SK-N-SH (cell line): ENCODE results near the gene RAB1A. TPM values are rescaled to one million over a fixed set of nuclear protein-coding genes. Genes with fewer than 3 reads are reported as not detected.

Source experiments
- CTCF ChIA-PET: fragments of 300-600, 350-600 bp; formaldehyde crosslinking; extraction: SDS; loops from one replicate; lab custom pipeline; 2021; lab: Yijun Ruan, JAX
- POLR2A ChIA-PET: fragments of 350-600 bp; sonication (Branson Sonifier 250); formaldehyde crosslinking; extraction: SDS; loops from one replicate; lab custom pipeline; 2020; ENCODE audit warnings: antibody characterized with exemption, inconsistent platforms; lab: Yijun Ruan, JAX
- DNase-seq: peaks from one replicate; pipeline ENCODE4 v3.0.0; 2012
- H2AFZ ChIP-seq: fragments of 200-600 bp; sonication (generic); 2 replicates; pipeline ENCODE4 v1.8.1; 2016; ENCODE audit warnings: antibody characterized with exemption, mild to moderate bottlenecking, low read depth
- H3F3A ChIP-seq: fragments of 200-600 bp; sonication (generic); replicated peaks from 2 replicates; pipeline ENCODE3; 2016; ENCODE audit warnings: antibody characterized with exemption, mild to moderate bottlenecking; ENCODE audit not compliant: insufficient read depth
- H3K27ac ChIP-seq, 2 experiments: fragments of 200-500 bp in 1 of 2; fragments of 200-600 bp in 1 of 2; sonication (Bioruptor generic) in 1 of 2; sonication (generic), shearing (Covaris generic) in 1 of 2; 2 replicates each; pipeline versions ENCODE4 v1.5.1 to v1.6.1; 2014 to 2016; ENCODE audit warnings: low read depth in 2 of 2, inconsistent platforms in 1 of 2, low read length in 1 of 2, mild to moderate bottlenecking in 1 of 2, mixed read lengths in 1 of 2
- H3K27me3 ChIP-seq: fragments of 200-600 bp; sonication (generic), shearing (Covaris generic); 2 replicates; pipeline ENCODE4 v1.6.1; 2016; ENCODE audit warnings: mixed run types; ENCODE audit not compliant: insufficient read depth
- H3K36me3 ChIP-seq, 2 experiments: fragments of 200-500 bp in 1 of 2; fragments of 200-600 bp in 1 of 2; sonication (Bioruptor generic) in 1 of 2; sonication (generic) in 1 of 2; replicated peaks in 1 of 2; 2 replicates each; pipeline versions ENCODE3 to v1.5.1; 2014 to 2016; ENCODE audit warnings: low read length in 1 of 2, mild to moderate bottlenecking in 1 of 2; ENCODE audit not compliant: insufficient read depth in 2 of 2, control insufficient read depth in 1 of 2
- H3K4me1 ChIP-seq, 2 experiments: fragments of 200-500 bp in 1 of 2; fragments of 200-600 bp in 1 of 2; sonication (Bioruptor generic) in 1 of 2; sonication (generic), shearing (Covaris generic) in 1 of 2; 2 replicates each; pipeline versions ENCODE4 v1.5.1 to v1.6.1; 2014 to 2016; ENCODE audit warnings: low read depth in 1 of 2, low read length in 1 of 2, mixed run types in 1 of 2; ENCODE audit not compliant: insufficient read depth in 2 of 2, control insufficient read depth in 1 of 2
- H3K4me2 ChIP-seq: fragments of 200-600 bp; sonication (generic), shearing (Covaris generic); 2 replicates; pipeline ENCODE4 v1.6.1; 2017; ENCODE audit warnings: mixed run types
- H3K4me3 ChIP-seq, 2 experiments: fragments of 200-500 bp in 1 of 2; fragments of 200-600 bp in 1 of 2; sonication (Bioruptor generic) in 1 of 2; sonication (generic), shearing (Covaris generic) in 1 of 2; 2 replicates each; pipeline versions ENCODE4 v1.5.1 to v1.8.1; 2014 to 2016; ENCODE audit warnings: low read depth in 2 of 2, inconsistent platforms in 1 of 2, low read length in 1 of 2, mild to moderate bottlenecking in 1 of 2, mixed read lengths in 1 of 2, moderate library complexity in 1 of 2
- H3K79me2 ChIP-seq: fragments of 200-600 bp; sonication (generic); 2 replicates; pipeline ENCODE4 v1.8.1; 2017; ENCODE audit warnings: mild to moderate bottlenecking; ENCODE audit not compliant: insufficient read depth
- H3K9ac ChIP-seq: fragments of 200-600 bp; sonication (generic); 2 replicates; pipeline ENCODE4 v1.6.1; 2017; ENCODE audit warnings: mixed run types
- H3K9me2 ChIP-seq: fragments of 200-600 bp; sonication (generic); 2 replicates; pipeline ENCODE4 v1.6.1; 2017; ENCODE audit warnings: mixed run types
- H3K9me3 ChIP-seq: fragments of 200-600 bp; sonication (generic); 2 replicates; pipeline ENCODE4 v1.6.1; 2017; ENCODE audit warnings: mixed run types, mild to moderate bottlenecking, moderate library complexity
- H4K20me1 ChIP-seq: fragments of 200-600 bp; sonication (generic); 2 replicates; pipeline ENCODE4 v1.6.1; 2017; ENCODE audit warnings: mild to moderate bottlenecking, mixed run types; ENCODE audit not compliant: insufficient read depth
- EZH2phosphoT487 ChIP-seq: fragments of 200-600 bp; sonication (generic); IDR thresholded peaks from 2 replicates; pipeline ENCODE4 v1.6.1; 2017; ENCODE audit warnings: low read depth, mixed run types, mild to moderate bottlenecking, antibody characterized with exemption, moderate library complexity, borderline replicate concordance
- FOXM1 ChIP-seq: IDR thresholded peaks from 2 replicates; pipeline ENCODE4 v1.4.0; 2012; ENCODE audit warnings: low read depth, mild to moderate bottlenecking
- GATA2 ChIP-seq: sonication (generic); formaldehyde crosslinking; IDR thresholded peaks from 2 replicates; pipeline ENCODE4 v1.5.0; 2020; ENCODE audit warnings: mild to moderate bottlenecking, missing genetic modification reagents
- RFX5 ChIP-seq: IDR thresholded peaks from 2 replicates; pipeline ENCODE4 v1.6.1; 2012; ENCODE audit warnings: mild to moderate bottlenecking, improper control_type of control experiment, low read length
- TAF1 ChIP-seq: IDR thresholded peaks from 2 replicates; pipeline ENCODE4 v1.6.1; 2012; ENCODE audit warnings: low read depth, mild to moderate bottlenecking, low read length, moderate library complexity, borderline replicate concordance
- TEAD4 ChIP-seq: IDR thresholded peaks from 2 replicates; pipeline ENCODE4 v1.4.0; 2012; ENCODE audit warnings: mild to moderate bottlenecking, borderline replicate concordance; ENCODE audit not compliant: insufficient read depth
- YY1 ChIP-seq: IDR thresholded peaks from 2 replicates; pipeline ENCODE4 v1.4.0; 2012; ENCODE audit warnings: low read depth, mild to moderate bottlenecking
- WGBS: methylation state at CpG from one replicate; pipeline ENCODE4 v1.1.6; 2017; ENCODE audit warnings: low lambda C conversion rate; 5-methylcytosine and 5-hydroxymethylcytosine counted together
- polyA plus RNA-seq, 3 experiments: library from polyadenylated mRNA; depleted of rRNA; stranded (reverse); fragments of >200 nt; gene quantifications; 2 replicates each; pipeline ENCODE4 v1.2.3, GENCODE V29; 2012
- TF ChIP-seq, protein P1 (sequence below): IDR thresholded peaks from 2 replicates; pipeline ENCODE4 v1.4.0; 2012; ENCODE audit warnings: low read depth, borderline replicate concordance
- TF ChIP-seq, protein P2 (sequence below): fragments of 150-350 bp; IDR thresholded peaks from 2 replicates; pipeline ENCODE4 v1.6.1; 2017; ENCODE audit warnings: antibody characterized with exemption, low read length, low read depth, borderline replicate concordance
- TF ChIP-seq, protein P3 (sequence below): fragments of 200-600 bp; sonication (generic); IDR thresholded peaks from 2 replicates; pipeline ENCODE4 v1.6.1; 2017; ENCODE audit warnings: antibody characterized with exemption, mild to moderate bottlenecking, moderate library complexity
- TF ChIP-seq, protein P4 (sequence below): IDR thresholded peaks from 2 replicates; pipeline ENCODE4 v1.6.1; 2012; ENCODE audit warnings: mild to moderate bottlenecking, low read depth, low read length, moderate library complexity

RAB1A gene
- polyA plus RNA-seq, 1 of the 3 experiments (the other 2 are of a cell fraction), result 113 TPM

DNA sequence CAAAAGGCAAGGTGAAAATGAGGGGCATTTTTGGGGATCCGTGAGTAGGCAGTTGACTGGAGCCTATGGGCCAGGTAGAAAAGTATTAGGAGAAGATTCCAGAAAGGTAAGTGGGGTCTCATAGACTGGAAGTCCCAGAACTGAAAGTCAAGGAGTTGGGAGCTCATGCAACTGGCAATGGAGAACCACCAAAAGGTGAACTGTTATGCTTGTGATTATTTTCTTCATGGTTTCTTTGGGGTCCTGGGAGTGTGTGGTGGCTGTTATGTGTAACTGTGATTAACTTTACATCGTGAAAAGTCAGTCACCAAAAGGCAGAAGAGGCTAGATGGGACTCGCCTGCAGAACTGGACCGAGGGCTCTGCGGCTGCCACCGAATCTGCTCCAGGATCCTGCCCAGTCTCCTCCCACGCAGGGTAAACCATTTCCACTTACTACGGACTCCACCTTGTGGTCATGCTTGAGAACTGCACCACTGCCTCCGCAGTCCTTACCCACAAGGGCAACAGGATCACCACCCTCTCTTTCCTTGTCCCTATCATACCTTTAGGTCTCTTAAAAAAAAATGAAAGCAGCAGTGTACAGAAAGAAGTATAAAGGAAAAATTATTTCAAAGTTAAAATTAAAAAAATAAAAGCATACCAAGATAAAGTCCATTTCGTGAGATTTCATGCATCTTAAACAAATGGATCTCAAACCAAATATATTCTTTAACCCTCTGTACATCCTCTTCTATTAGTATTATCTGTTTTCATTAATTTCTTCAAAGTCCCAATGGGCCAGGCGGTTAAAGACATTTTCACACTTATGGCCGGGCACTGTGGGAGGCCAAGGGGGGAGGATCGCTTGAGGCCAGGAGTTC, 89.3 kb downstream of the RAB1A start (continued):
- TF ChIP-seq, protein P1, sequence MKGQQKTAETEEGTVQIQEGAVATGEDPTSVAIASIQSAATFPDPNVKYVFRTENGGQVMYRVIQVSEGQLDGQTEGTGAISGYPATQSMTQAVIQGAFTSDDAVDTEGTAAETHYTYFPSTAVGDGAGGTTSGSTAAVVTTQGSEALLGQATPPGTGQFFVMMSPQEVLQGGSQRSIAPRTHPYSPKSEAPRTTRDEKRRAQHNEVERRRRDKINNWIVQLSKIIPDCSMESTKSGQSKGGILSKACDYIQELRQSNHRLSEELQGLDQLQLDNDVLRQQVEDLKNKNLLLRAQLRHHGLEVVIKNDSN, result no peak
- TF ChIP-seq, all 33 proteins: peak for 4

DNA sequence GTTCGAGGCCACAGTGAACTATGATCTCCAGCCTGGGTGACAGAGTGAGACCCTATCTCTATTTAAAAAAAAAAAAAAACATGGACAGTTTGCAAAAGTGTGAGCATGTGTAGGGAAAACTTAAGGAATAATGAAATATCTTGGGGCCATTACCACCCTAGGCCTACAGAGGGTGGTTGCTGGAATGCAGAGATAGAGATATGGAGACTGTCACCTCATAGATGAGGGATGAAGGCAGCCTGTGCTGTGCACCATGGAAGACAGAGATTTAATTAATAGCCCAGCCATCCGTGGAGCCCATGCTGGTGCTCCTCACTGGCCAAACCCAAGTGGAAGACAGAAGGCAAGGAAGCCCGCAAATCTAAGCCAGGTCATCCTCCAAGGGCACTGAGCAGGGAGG, 90.3 kb downstream of the RAB1A start:
- no peaks in the 10 kb centered on the region for H3K36me3 ChIP-seq
- H3K27ac ChIP-seq, result no peak overlapping the region
- H3K4me1 ChIP-seq, result no peaks in the 10 kb centered on the region
- DNase-seq, result no peak
- H3K79me2 ChIP-seq, result no peaks in the 10 kb centered on the region
- no peak overlapping the region for H3K4me3 ChIP-seq
- H3F3A ChIP-seq, result no peaks in the 10 kb centered on the region
- no peaks in the 10 kb centered on the region for H3K9me3 ChIP-seq
- 74% methylated on average over 3 of the region's 3 CpGs for WGBS
- H4K20me1 ChIP-seq, result no peaks in the 10 kb centered on the region
- no peak overlapping the region for H3K4me2 ChIP-seq
- ChIA-PET CTCF (interaction anchor here (0.9 to 13.1 kb wide), 9 partner anchors 14 to 133 kb away, joined by 3 to 130 read pairs (median 6); no protein-coding TSS in a partner anchor), POLR2A (no interaction called here)
- no peaks in the 10 kb centered on the region for H3K9me2 ChIP-seq
- TF ChIP-seq, protein P2, sequence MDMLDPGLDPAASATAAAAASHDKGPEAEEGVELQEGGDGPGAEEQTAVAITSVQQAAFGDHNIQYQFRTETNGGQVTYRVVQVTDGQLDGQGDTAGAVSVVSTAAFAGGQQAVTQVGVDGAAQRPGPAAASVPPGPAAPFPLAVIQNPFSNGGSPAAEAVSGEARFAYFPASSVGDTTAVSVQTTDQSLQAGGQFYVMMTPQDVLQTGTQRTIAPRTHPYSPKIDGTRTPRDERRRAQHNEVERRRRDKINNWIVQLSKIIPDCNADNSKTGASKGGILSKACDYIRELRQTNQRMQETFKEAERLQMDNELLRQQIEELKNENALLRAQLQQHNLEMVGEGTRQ, result no peak
- TF ChIP-seq FOXM1 (no peak), TEAD4 (no peak), YY1 (no peak), GATA2 (CRISPR knock-in tag) (no peak)
- TF ChIP-seq, protein P3, sequence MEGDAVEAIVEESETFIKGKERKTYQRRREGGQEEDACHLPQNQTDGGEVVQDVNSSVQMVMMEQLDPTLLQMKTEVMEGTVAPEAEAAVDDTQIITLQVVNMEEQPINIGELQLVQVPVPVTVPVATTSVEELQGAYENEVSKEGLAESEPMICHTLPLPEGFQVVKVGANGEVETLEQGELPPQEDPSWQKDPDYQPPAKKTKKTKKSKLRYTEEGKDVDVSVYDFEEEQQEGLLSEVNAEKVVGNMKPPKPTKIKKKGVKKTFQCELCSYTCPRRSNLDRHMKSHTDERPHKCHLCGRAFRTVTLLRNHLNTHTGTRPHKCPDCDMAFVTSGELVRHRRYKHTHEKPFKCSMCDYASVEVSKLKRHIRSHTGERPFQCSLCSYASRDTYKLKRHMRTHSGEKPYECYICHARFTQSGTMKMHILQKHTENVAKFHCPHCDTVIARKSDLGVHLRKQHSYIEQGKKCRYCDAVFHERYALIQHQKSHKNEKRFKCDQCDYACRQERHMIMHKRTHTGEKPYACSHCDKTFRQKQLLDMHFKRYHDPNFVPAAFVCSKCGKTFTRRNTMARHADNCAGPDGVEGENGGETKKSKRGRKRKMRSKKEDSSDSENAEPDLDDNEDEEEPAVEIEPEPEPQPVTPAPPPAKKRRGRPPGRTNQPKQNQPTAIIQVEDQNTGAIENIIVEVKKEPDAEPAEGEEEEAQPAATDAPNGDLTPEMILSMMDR, result no peak
- no peak overlapping the region for H2AFZ ChIP-seq
- H3K27me3 ChIP-seq, result no peaks in the 10 kb centered on the region
- H3K9ac ChIP-seq, result no peak overlapping the region

DNA sequence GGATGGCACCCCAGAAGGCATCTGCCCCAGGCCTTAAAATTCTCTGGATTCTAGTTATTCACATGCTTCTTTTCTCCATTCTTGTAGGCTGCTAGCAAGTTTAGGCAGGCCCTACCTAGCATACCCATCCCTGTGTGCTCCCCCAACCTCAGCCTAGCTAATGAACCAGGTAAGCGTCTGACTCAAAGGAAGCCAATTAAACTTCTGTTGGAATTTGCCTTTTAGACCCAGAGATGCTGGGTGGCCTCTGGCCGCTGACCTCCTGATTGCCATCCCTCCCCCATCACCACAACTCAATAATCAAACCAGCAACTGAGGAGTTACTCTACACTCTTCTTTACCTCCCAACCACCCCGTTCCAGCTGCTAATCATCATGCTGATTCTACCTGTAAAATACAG, 92.7 kb downstream of the RAB1A start:
- H4K20me1 ChIP-seq, result no peaks in the 10 kb centered on the region
- no peaks in the 10 kb centered on the region for H3F3A ChIP-seq
- no peak overlapping the region for H3K4me3 ChIP-seq
- H3K4me1 ChIP-seq, result no peaks in the 10 kb centered on the region
- H3K9me2 ChIP-seq, result no peaks in the 10 kb centered on the region
- ChIA-PET POLR2A (interaction anchor here (0.7 kb wide), 1 partner anchor 45 kb away, joined by 4 read pairs; no protein-coding TSS in a partner anchor), CTCF (interaction anchor here (0.7 to 13.1 kb wide), 4 partner anchors 42 to 228 kb away, joined by 3 to 130 read pairs (median 4); no protein-coding TSS in a partner anchor)
- no peak overlapping the region for H2AFZ ChIP-seq
- H3K4me2 ChIP-seq, result no peak overlapping the region
- no peak overlapping the region for H3K9ac ChIP-seq
- no peaks in the 10 kb centered on the region for H3K36me3 ChIP-seq
- no peak overlapping the region for H3K27ac ChIP-seq
- DNase-seq, result no peak
- no peaks in the 10 kb centered on the region for H3K79me2 ChIP-seq
- H3K27me3 ChIP-seq, result no peaks in the 10 kb centered on the region
- H3K9me3 ChIP-seq, result no peaks in the 10 kb centered on the region
- 89% methylated on average over 3 of the region's 3 CpGs for WGBS
- no peak for TF ChIP-seq TEAD4
- TF ChIP-seq RFX5, result no peak
- TF ChIP-seq, protein P4, sequence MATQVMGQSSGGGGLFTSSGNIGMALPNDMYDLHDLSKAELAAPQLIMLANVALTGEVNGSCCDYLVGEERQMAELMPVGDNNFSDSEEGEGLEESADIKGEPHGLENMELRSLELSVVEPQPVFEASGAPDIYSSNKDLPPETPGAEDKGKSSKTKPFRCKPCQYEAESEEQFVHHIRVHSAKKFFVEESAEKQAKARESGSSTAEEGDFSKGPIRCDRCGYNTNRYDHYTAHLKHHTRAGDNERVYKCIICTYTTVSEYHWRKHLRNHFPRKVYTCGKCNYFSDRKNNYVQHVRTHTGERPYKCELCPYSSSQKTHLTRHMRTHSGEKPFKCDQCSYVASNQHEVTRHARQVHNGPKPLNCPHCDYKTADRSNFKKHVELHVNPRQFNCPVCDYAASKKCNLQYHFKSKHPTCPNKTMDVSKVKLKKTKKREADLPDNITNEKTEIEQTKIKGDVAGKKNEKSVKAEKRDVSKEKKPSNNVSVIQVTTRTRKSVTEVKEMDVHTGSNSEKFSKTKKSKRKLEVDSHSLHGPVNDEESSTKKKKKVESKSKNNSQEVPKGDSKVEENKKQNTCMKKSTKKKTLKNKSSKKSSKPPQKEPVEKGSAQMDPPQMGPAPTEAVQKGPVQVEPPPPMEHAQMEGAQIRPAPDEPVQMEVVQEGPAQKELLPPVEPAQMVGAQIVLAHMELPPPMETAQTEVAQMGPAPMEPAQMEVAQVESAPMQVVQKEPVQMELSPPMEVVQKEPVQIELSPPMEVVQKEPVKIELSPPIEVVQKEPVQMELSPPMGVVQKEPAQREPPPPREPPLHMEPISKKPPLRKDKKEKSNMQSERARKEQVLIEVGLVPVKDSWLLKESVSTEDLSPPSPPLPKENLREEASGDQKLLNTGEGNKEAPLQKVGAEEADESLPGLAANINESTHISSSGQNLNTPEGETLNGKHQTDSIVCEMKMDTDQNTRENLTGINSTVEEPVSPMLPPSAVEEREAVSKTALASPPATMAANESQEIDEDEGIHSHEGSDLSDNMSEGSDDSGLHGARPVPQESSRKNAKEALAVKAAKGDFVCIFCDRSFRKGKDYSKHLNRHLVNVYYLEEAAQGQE, result no peak
- TF ChIP-seq EZH2phosphoT487, result no peak
- TF ChIP-seq, protein P2, result no peak
- TF ChIP-seq TAF1, result no peak
